Gastroesophageal sphincter (tissue), 4 donors: ENCODE measurements around the gene COL12A1. TPM values are rescaled to one million over a fixed set of nuclear protein-coding genes. Genes with fewer than 3 reads are reported as not detected.

Experiments
- ATAC-seq: fragments of 150-250 bp; one replicate; pipeline ENCODE4 v1.9.1; 2016; ENCODE audit warnings: mild to moderate bottlenecking, moderate library complexity
- H3K27ac ChIP-seq, 4 donors: fragments of 200-600 bp; sonication (generic) in 3 of 4; 1 replicate in 3 of 4; 2 replicates in 1 of 4; pipeline ENCODE4 v1.5.1; 2016 to 2019
- H3K27me3 ChIP-seq: fragments of 200-600 bp; sonication (generic); one replicate; pipeline ENCODE4 v1.5.1; 2019
- H3K36me3 ChIP-seq, 2 donors: fragments of 200-600 bp; sonication (generic); one replicate each; pipeline ENCODE4 v1.5.1; 2019; ENCODE audit warnings: control low read depth in 1 of 2
- H3K4me1 ChIP-seq, 3 donors: fragments of 200-600 bp; sonication (generic); 1 replicate in 2 of 3; 2 replicates in 1 of 3; pipeline ENCODE4 v1.5.1; 2016 to 2019; ENCODE audit warnings: control low read depth in 2 of 3
- H3K4me3 ChIP-seq, 2 donors: fragments of 200-600 bp; sonication (generic); one replicate each; pipeline ENCODE4 v1.5.1; 2019; ENCODE audit warnings: mild to moderate bottlenecking in 1 of 2, moderate library complexity in 1 of 2
- H3K9me3 ChIP-seq, 3 donors: fragments of 200-600 bp; sonication (generic); one replicate each; pipeline ENCODE4 v1.5.1; 2017 to 2019; ENCODE audit warnings: control low read depth in 2 of 3
- CTCF ChIP-seq, 4 experiments: fragments of 200-600 bp in 2 of 4; fragments of 450-650 bp in 2 of 4; sonication (generic) in 1 of 4; IDR thresholded peaks; one replicate each; pipeline ENCODE4 v1.5.1; 2017 to 2019; ENCODE audit warnings: antibody characterized with exemption in 4 of 4, mild to moderate bottlenecking in 2 of 4, moderate library complexity in 2 of 4
- EP300 ChIP-seq: sonication (generic); formaldehyde crosslinking; IDR thresholded peaks from one replicate; pipeline ENCODE4 v1.6.1; 2017; ENCODE audit warnings: antibody characterized with exemption, mild to moderate bottlenecking
- POLR2A ChIP-seq, 2 donors: fragments of 450-650 bp; IDR thresholded peaks; one replicate each; pipeline ENCODE4 v1.6.1; 2017; ENCODE audit warnings: antibody characterized with exemption in 2 of 2, mild to moderate bottlenecking in 2 of 2, moderate library complexity in 1 of 2
- POLR2AphosphoS5 ChIP-seq: sonication (generic); formaldehyde crosslinking; IDR thresholded peaks from one replicate; pipeline ENCODE4 v1.6.1; 2017; ENCODE audit warnings: antibody characterized with exemption
- WGBS, 2 donors: methylation state at CpG; one replicate each; pipeline ENCODE4 v1.1.5; 2018; ENCODE audit warnings: low coverage in 1 of 2; 5-methylcytosine and 5-hydroxymethylcytosine counted together
- total RNA-seq, 4 donors: library from RNA; depleted of rRNA; stranded (reverse); fragments of >200 nt; gene quantifications; one replicate each; pipeline ENCODE4 v1.1.0, GENCODE V29; 2016

The COL12A1 gene
- 100 to 1,000 TPM; 101 to 560 (median 237) TPM for total RNA-seq

GRCh38 chr6:75205776-75206575 is at the start of gene COL12A1:
Gene COL12A1 (minus strand): TSS chr6:75206053. CDS start chr6:75202792, 3,261 bp downstream.
- no peaks in the 10 kb centered on the region for H3K9me3 ChIP-seq
- WGBS, 2 donors, result 1% methylated on average over 11 to 14 of the region's 64 CpGs
- H3K4me3 ChIP-seq, result peak within 1 kb of the TSS; percentile 78 to 87
- TF ChIP-seq CTCF (IDR thresholded peaks at IDR 0.05), result peak in 3 of 4 experiments; percentile 3 to 13 (median 4)
- peak; percentile 82 for TF ChIP-seq POLR2AphosphoS5
- TF ChIP-seq POLR2A (IDR thresholded peaks at IDR 0.05), result peak; percentile 66 to 80
- TF ChIP-seq EP300, result no peak
- peaks cover 16% of the 10 kb centered on the region for H3K27me3 ChIP-seq
- H3K36me3 ChIP-seq, result no peaks in the 10 kb centered on the region
- peak; percentile 85 for ATAC-seq
- H3K27ac ChIP-seq, result peak within 1 kb of the TSS; percentile 79 to 96 (median 94)
- H3K4me1 ChIP-seq, result peaks cover 0 to 83% (median 8%) of the 10 kb centered on the region in 3 donors

GRCh38 chr6:75250552-75250951 is 44.7 kb upstream of the COL12A1 start:
- no peak for TF ChIP-seq CTCF (IDR thresholded peaks at IDR 0.05)
- TF ChIP-seq EP300, result no peak
- no peak for TF ChIP-seq POLR2AphosphoS5
- no peak for TF ChIP-seq POLR2A (IDR thresholded peaks at IDR 0.05)
- peaks cover 0 to 33% of the 10 kb centered on the region in 2 donors for H3K36me3 ChIP-seq
- no peak overlapping the region for H3K4me3 ChIP-seq
- H3K9me3 ChIP-seq, result no peaks in the 10 kb centered on the region
- no peaks in the 10 kb centered on the region for H3K4me1 ChIP-seq
- no peak overlapping the region for H3K27ac ChIP-seq
- no peaks in the 10 kb centered on the region for H3K27me3 ChIP-seq
- no peak for ATAC-seq
- WGBS, 2 donors, result 90 to 93% methylated on average over 2 of the region's 2 CpGs

GRCh38 chr6:75249837-75250236 is 44.0 kb upstream of the COL12A1 start:
- no peaks in the 10 kb centered on the region for H3K9me3 ChIP-seq
- ATAC-seq, result no peak
- H3K27ac ChIP-seq, result no peak overlapping the region
- peaks cover 0 to 26% of the 10 kb centered on the region in 2 donors for H3K36me3 ChIP-seq
- H3K4me1 ChIP-seq, result peaks cover 0 to 2% (median 0%) of the 10 kb centered on the region in 3 donors
- TF ChIP-seq CTCF (IDR thresholded peaks at IDR 0.05) (no peak), POLR2A (IDR thresholded peaks at IDR 0.05) (no peak), POLR2AphosphoS5 (no peak), EP300 (no peak)
- no peak overlapping the region for H3K4me3 ChIP-seq
- H3K27me3 ChIP-seq, result no peaks in the 10 kb centered on the region

- Histone ChIP-seq H3K36me3 (peaks cover 0 to under 1% of the 10 kb centered on the region in 2 donors), H3K9me3 (no peaks in the 10 kb centered on the region), H3K27ac (no peak overlapping the region), H3K4me3 (no peak overlapping the region), H3K4me1 (peaks cover 0 to 28% (median 8%) of the 10 kb centered on the region in 3 donors), H3K27me3 (no peaks in the 10 kb centered on the region)
- WGBS, 2 donors, result 40 to 50% methylated on average over 2 of the region's 2 CpGs
- no peak for TF ChIP-seq CTCF (IDR thresholded peaks at IDR 0.05)
- no peak for TF ChIP-seq POLR2A (IDR thresholded peaks at IDR 0.05)
- TF ChIP-seq POLR2AphosphoS5, result no peak
- no peak for TF ChIP-seq EP300
- ATAC-seq, result no peak
Measured at GRCh38 chr6:75246386-75246785, 40.5 kb upstream of the COL12A1 start.
